NCI-H2196 (cell line): ENCODE results near the gene CBFA2T2.
"Not testable (repeated sequence)": the region's sequence is repeated elsewhere in the genome, so short reads cannot be mapped to it uniquely, and the experiment has no call there.

ENCODE experiments used
- DNase-seq: peaks from one replicate; lab custom pipeline; 2025; ENCODE audit not compliant: unreplicated experiment; lab: John Stamatoyannopoulos, UW

Gene CBFA2T2

DNA sequence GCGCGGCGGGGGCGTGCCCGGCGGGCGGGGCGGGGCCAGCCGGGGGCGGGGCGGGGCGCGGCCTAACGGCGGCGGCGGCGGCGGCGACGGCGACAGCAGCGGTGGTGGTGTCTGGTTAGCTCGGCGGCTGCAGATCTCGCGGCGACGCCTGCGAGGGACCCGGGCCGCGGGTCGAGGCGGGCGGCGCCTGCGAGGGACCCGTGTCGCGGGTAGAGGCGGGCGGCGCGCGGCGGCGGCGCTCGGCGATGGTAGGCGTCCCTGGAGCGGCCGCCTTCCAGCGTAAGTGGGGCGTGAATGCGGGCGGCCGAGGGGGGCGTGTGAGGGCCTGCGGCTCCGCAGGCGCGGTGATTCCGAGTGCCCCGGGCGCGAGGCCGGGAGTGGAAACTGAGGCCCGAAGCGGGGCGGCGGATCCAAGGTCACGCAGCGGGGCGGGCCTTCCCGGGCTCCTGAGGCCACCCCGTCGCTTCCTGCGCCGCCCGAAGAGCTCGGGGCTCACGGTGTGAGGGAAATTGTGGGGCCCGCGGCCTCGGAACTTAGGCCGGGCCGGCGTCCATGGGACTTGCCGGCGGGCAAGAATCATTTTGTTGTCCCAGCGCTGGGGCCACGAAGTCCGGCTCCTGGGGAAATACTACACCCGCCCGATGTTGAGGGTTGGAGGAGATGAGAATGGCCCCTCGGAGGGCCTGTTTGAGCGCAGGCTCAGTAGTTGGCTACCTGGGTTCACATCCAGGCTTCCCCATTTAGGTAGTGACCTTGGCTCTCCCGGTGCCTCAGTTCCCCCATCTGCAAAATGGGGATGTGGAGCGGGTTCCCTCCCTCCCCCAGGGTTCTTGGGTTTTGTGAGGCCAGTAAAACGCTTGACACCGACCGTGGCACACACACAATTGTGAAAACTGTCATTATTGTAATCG, at the start of gene CBFA2T2:
CBFA2T2 (plus strand) TSS at position 74 of the 911 bp plus-strand sequence; CDS start at position 246, 172 bp downstream.
- no peak for DNase-seq

DNA sequence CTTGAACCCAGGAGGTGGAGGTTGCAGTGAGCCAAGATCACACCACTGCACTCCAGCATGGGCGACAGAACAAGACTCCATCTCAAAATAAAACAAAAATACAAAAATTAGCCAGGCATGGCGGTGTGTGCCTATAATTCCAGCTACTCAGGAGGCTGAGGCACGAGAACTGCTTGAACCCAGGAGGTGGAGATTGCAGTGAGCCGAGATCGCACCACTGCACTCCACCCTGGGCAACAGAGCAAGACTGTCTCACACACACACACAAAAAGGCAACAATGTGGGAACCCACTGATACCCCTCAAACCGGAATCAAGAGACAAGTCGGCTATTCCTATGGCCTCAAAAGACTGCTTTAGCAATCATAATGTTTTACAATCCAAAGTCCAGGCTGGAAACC, 49.3 kb upstream of the CBFA2T2 start:
- not testable (repeated sequence) for DNase-seq

DNA sequence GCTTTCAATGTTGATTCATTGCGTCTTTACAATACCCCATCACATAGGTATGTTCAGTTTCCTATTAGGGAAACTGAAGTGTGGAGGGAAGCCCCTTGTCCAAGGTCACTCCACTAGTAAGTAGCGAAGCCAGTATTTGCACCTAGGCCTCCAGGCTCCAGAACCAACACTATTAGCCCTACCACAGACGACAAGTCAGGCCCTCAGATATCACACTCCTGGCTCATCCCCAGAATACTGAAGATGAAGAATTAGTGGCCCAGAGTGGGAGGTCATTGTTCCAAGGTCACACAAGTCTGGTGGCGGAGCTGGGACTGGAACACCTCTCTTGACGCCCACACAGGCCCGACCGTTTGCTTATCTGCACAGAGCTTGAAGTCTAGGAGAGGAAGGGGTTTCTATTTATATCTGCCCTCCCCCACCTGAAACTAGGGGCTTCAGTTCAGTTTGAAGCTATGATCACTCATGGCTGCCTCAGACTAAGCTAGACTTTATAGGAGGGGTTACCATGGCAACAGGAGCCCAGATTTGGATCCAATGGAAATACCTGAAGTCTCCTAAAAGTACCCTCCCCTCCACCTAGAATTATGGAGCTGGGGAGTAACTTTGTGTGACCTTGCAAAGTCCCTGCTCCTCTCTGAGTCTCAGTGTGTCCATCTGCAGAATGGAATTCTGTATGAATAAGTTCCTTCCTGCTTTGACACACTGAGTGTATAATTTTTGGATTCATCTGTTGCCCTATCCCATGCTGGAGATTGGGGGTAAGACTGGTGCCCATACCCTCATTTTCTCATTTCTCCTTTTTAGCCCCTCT, 48.5 kb upstream of the CBFA2T2 start:
- DNase-seq = no peak

DNA sequence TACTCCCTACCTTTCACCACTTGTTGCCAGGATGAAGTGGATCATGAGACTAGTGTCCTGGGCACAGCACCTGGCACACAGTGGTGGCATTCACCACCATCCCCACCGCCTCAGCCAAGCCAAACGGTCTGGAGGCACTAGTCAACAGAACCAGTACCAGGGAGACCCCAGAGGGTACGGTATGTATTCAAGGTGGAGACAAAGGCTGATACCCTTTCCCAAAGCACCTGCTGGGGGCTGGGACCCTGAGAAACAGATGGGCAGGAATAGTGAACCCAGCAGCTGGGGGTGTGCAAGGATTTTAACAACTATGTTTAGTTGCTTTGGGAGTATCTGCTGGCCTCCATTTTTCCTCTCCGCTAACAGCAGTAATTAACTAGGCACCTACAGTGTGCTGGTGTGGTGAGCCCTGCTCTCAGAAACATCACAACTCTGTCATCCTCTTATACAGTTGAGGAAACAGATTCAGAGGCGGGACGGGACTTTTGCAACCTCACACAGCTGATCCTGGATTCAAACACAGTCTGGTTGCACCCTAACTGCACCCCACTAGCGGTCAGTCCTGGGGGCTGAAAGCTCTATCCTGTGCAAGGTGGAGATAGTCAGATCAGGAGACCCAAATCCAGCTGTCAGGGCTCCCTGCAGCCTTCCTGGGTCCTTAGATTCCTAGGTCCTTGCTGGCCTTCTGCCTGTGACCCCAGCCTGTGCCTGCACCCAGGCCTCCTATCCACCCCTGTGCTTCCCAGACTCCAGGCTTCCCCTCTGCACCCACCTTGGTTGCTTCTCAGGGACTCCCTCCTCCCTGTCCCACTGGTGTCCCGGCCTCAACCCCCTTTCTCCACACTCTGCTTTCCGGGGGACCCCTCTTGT, 47.5 kb upstream of the CBFA2T2 start:
- no peak for DNase-seq

DNA sequence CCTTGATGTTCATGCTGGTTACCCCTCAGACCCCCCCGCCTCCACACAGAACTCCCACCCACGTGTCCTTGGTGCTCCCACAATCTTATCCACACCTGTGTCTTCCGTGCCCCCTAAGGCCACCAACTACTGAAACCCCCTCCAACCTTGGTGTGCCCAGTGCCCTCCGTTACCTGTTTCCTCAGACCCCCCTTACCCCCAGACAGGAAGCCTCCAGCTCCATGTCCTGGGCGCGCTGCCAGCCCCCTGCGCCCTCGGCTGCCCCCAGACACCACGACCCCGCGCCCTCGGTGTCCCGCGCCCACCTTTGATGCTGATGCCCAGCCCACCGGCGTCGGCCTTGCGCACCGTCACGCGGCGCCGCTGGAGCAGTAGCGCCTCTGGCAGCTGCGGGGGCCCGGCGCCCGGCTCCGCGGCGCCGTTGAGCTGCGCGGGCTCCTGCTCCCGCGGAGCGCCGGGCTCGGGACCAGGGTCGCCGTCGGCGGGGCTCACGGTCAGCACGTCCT, 46.8 kb upstream of the CBFA2T2 start:
- no peak for DNase-seq

DNA sequence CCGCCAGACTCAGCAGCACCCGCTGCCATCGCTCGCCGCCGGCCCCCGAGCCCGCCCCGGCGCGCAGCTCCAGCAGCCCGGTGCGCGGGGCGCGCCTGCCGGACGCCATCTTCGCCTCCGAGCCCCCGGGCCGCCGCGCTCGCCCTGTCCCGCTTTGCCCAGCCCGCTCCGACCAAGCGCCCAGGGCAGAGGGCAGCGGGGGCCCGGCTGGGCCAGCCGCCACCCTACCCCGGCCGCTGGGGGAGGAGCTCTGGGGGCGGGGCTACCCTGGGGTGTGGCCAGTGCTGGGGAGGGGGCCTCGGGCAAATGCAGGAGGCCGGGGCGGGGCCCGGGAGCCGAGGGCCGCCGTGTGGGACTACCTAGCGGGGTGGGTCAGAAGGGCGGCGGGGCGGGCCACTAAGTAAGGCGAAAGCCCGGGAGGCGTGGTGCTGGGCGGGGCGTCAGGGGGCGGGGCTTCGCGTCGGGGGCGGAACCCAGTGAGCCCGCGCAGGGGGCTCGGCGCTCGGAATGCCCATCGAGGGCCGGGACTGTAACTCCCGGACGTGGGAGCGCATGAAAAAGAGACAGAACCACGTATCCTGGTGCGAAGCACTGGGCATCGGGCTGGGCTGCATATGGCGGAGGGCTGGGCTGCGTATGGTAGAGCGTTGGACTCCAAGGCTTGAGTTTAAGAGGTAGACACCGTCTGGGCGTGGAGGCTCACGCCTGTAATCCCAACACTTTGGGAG, 46.2 kb upstream of the CBFA2T2 start, which contains the start of gene SNTA1:
SNTA1 (minus strand) TSS at position 252 of the 728 bp plus-strand sequence; CDS start at position 109, 143 bp downstream.
- DNase-seq = peak; percentile 90

DNA sequence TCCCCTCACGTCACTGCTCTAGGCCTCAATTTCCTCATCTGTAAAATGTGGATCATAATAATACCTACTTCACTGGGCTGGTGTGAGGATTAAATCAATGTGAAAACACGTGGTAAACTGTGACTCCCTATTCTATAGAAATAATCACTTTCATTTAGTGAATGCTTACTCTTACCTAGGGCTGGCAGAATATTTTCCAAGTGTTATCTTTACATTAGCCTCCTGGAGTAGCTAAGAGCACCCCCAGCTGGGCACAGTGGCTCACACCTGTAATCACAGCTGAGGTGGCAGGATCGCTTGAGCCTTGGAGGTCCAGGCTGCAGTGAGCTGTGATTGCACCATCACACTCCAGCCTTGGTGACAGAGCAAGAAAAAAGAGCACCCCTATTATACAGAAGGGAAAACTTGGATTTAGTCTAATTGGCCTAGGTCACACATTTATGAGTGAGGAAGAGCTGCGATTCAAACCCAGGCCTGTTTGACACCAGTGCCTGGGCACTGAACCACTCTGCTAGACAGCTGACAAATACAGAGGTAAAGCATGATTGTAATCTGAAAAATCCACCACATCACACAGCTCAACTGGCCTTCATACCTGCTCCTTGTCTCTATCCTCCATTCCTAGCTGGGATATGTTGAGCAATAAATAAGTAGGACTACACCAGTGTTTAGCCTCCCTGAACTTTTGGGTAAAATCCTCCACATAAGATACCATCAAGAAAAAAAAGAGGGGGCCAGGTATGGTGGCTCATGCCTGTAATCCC, 44.9 kb upstream of the CBFA2T2 start:
- DNase-seq = peak; percentile 17

DNA sequence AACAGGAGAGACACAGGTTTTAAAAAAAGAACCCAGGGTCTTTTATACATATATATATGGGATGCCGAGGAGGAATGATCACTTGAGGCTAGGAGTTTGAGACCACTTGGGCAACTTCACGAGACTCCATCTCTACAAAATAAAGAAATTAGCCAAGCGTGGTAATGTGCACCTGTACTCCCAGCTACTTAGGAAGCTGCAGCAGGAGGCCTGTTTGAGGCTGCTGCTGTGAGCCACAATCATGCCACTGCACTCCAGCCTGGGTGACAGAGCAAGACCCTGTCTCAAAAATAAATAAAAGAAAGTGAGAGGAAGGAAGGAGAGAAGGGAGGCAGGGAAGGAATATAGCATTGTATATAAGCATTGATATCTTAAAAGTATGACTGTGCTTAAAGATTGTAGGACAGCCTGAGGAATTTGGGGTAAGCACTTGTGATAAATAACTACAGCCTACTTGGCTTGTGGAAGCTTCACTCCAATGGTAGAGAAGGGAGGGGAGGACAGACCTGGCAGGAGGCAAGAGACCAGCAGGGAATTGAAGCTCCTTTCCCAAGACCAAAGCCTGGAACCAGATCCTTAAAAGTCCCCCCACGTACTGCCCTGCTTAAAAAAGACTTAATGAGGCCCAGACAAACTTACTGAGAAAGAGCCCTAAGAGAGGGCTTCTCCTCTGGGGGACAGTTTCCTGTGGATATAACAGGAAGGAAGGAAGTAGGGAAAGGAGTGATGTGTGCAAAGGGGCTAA, 43.8 kb upstream of the CBFA2T2 start:
- no peak for DNase-seq

DNA sequence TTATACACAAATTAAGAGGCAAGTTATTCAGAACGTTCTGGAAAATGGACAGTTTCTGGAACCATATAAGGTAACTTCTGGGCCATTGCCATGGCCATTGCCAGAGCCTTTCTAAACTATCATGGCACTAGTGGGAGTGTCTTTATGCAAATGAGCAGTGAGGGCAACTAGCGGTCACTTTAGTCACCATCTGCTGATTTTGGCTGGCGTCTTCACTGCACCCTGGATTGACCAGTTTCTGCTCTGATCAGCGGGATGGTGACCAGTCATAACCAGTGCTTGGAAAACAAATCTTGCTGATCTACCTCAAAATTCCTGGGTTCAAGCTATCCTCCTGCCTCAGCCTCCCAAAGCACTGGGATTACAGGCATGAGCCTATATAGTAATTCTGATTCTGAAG, 39.0 kb upstream of the CBFA2T2 start:
- no peak for DNase-seq

DNA sequence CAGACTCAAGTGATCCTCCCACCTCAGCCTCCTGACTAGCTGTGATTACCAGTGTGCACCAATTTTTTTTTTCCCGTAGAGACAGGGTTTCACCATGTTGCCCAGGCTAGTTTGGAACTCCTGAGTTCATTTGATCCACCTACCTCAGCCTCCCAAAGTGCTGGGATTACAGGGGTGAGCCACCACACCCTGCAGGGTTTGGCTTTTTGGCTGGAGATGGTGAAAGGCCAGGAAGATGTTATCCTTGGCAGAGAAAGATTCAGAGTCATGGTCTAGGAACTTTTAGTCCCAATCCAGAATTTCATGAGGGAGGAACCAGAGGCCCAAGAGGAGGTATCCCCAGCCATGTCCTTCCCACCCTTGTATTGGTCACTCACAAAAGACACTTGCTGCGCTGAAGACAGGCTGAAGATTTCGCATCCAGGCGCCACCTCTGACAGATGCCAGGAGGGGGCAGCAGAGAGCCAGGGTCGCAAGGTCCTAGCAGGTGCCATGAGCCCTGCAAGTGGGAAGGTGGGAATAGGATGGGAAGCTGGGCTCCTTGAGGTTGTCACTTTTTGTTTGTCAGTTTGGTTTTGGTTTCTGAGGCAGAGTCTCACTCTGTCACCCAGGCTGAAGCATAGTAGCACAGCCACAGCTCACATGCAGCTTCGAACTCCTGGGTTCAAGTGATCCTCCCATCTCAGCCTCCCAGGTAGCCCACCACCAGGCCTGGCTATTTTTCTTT, 32.8 kb upstream of the CBFA2T2 start:
- peak; percentile 81 for DNase-seq

DNA sequence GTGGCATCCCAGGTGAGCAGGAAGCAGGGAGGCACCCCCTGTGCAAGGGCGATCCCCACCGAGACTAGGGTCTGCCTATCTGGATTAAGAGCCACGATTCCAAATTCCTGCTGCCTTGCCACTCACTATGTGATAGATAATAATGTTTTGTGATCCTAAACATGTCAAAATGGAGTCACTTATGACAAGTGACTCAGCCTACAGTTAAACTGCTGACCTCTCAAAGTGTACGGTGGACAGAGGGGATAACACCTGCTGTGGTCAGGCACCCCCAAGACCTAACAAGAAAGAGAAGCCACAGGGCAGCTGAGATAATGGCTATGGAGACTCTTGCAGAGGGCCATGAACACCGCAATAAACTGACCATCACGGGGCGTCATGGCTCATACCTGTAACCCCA, 30.3 kb upstream of the CBFA2T2 start:
- no peak for DNase-seq

DNA sequence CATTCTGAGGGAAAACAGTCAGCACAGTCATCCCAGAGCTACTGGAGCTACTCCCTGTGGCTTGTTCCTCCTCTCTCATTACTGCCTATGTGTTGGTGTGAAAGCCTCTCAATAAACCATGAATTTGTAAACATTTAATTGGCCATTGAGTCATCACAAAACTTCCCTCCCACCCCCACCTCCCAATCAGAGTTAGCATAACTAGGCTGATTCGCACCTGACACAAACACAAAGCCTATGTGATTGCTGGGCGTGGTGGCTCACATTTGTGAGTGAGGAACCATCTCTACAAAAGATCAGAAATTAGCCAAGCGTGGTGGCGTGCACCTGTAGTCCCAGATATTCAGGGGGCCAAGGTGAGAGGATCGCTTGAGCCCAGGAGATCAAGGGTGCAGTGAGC, 29.2 kb upstream of the CBFA2T2 start:
- DNase-seq = no peak

DNA sequence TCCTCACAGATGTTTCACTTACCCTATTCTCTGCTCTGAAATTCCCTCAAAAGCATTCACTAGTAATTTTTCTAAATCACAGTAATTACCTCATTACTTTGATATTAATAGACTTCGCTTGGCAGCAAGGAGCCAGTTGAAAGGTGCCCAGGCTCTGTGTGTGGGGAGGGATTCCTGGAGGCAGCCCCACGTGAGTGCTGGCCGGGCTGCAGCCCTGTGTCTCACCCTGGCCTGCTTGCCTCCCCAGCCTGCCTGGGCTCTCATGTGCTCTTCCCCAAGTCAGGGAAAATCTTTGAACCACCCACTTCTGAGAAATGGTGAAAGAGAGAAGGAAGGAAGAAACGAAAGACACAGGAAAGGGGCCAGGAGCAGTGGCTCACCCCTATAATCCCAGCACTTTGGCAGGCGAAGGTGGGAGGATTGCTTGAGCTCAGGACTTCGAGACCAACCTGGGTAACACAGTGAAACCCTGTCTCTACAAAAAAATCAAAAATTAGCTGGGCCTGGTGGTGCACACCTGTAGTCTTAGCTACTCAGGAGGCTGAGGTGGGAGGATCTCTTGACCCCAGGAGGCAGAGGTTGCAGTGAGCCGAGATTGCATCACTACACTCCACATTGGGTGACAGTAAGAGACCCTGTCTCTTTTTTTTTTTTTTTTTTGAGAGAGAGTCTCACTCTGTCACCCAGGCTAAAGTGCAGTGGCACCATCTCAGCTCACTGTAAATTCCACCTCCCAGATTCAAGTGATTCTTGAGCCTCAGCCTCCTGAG, 26.4 kb upstream of the CBFA2T2 start:
- no peak for DNase-seq

DNA sequence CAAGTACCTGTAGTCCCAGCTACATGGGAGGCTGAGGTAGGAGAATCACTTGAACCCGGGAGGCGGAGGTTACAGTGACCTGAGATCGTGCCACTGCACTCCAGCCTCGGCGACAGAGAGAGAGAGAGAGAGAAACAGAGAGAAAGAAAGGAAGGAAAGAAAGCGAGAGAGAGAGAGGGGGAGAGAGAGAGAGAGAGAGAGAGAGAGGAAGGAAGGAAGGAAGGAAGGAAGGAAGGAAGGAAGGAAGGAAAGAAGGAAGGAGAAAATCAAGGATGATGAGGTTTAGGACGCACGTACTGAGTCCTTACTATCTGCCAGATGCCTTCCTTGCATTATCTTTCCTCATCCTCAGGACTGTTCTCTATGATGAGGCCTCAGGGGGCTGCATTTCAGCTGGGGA, 25.1 kb upstream of the CBFA2T2 start:
- DNase-seq = not testable (repeated sequence)

DNA sequence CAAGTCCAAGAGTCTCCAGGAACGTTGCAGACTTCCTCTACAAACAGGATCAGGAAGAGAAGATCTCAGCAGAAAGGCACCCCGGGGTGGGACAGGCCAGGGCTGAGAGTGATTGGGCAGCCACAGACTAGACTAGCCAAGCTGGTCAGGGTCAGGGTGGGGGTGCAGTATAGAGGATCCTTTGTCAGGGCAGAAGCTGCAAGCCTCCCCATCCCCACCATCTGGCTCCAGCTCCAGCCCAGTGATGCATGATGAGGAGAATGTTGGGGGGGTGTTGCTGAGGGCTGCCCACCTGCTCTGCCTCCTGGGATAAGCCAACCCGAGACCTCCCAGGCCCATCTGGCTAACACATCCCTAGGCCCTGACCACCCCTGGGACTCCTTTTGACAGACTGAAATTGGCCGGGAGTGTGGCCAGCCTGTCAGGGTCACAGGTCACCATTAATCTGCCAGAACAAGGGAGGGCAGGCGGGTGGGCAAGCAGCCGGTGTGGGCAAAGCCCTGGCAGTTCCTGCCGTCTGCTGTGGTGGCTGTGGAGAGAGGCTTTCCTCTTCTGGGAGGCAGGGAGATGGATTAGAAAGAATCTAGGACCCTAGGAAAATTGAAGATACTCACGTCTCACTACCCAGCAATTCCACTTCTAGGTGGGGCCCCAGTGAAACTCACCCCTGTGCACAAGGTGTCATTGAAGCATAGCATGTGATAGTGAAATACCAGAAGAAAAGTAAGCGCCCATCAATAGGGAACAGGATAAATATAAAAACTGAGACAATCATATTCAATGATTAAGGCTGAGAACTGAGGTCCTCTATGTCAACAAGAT, 24.2 kb upstream of the CBFA2T2 start:
- DNase-seq = no peak

DNA sequence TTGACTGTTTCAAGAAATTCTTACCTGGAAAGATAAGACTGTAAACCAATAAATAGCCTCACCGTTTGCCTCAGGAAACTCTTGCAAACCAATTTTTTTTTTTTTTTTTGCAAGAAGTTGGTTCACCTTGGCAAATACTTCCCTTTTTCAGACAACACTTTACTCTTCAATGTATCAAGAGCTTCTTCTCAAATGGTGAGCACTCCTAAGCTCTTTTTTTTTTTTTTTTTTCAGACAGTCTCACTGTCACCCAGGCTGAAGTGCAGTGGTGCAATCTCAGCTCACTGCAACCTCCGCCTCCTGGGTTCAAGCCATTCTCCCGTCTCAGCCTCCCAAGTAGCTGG, 23.6 kb upstream of the CBFA2T2 start:
- no peak for DNase-seq
